ENCODE results near the gene MAPKBP1. TPM values are rescaled to one million over a fixed set of nuclear protein-coding genes. Genes with fewer than 3 reads are reported as not detected.

The MAPKBP1 gene
- total RNA-seq, 1 experiment from 2014 or later, result 13.7 TPM

- Histone ChIP-seq H4K91ac (ENCODE audit: insufficient read length, low read depth, low read length) (no peak overlapping the region), H3K79me1 (ENCODE audit: insufficient read depth, low read depth, low read length, poor library complexity, severe bottlenecking) (no peaks in the 10 kb centered on the region), H4K8ac (replicated peaks; ENCODE audit: insufficient read length, low read depth, low read length) (no peak overlapping the region), H3T11ph (ENCODE audit: low read length) (no peak overlapping the region), H3K18ac (ENCODE audit: insufficient read length, low read depth, low read length) (no peak overlapping the region), H2AK5ac (ENCODE audit: insufficient read length, low read length) (no peak overlapping the region), H2BK20ac (ENCODE audit: low read depth, low read length, poor library complexity, severe bottlenecking) (no peak overlapping the region), H2BK12ac (ENCODE audit: insufficient read length, low read depth, low read length) (no peak overlapping the region), H2BK120ac (ENCODE audit: low read depth, low read length, poor library complexity, severe bottlenecking) (no peak overlapping the region), H3K9ac (ENCODE audit: extremely low read depth, insufficient read length, low read length) (no peak overlapping the region), H3K4me2 (ENCODE audit: insufficient read depth, insufficient read length, low read length) (no peak overlapping the region), H3K23ac (ENCODE audit: insufficient read length, low read depth, low read length) (no peak overlapping the region), H3K79me2 (ENCODE audit: insufficient read depth, low read length) (no peaks in the 10 kb centered on the region), H4K20me1 (ENCODE audit: control insufficient read depth, insufficient read depth, insufficient read length) (no peaks in the 10 kb centered on the region), H3K4me1 (ENCODE audit: insufficient read depth, low read length) (no peaks in the 10 kb centered on the region), H3K27me3 (ENCODE audit: insufficient read depth, low read length) (no peaks in the 10 kb centered on the region), H2AFZ (ENCODE audit: low read length) (no peak overlapping the region), H3K23me2 (ENCODE audit: insufficient read length, low read depth, low read length, poor library complexity, severe bottlenecking) (no peaks in the 10 kb centered on the region), H3K27ac (ENCODE audit: insufficient read length, low read depth, low read length) (no peak overlapping the region), H3K56ac (ENCODE audit: insufficient read length, low read depth, low read length) (no peak overlapping the region), H3K14ac (ENCODE audit: insufficient read depth, low read length) (no peak overlapping the region), H2BK5ac (ENCODE audit: insufficient read length, low read length) (no peak overlapping the region), H3K9me3 (ENCODE audit: control insufficient read depth, low read depth, low read length) (no peaks in the 10 kb centered on the region), H4K5ac (ENCODE audit: insufficient read length, low read depth, low read length) (no peak overlapping the region), H3K4ac (ENCODE audit: low read depth, low read length) (no peak overlapping the region), H2BK15ac (ENCODE audit: low read depth, low read length) (no peak overlapping the region)
- TF ChIP-seq, protein P1, sequence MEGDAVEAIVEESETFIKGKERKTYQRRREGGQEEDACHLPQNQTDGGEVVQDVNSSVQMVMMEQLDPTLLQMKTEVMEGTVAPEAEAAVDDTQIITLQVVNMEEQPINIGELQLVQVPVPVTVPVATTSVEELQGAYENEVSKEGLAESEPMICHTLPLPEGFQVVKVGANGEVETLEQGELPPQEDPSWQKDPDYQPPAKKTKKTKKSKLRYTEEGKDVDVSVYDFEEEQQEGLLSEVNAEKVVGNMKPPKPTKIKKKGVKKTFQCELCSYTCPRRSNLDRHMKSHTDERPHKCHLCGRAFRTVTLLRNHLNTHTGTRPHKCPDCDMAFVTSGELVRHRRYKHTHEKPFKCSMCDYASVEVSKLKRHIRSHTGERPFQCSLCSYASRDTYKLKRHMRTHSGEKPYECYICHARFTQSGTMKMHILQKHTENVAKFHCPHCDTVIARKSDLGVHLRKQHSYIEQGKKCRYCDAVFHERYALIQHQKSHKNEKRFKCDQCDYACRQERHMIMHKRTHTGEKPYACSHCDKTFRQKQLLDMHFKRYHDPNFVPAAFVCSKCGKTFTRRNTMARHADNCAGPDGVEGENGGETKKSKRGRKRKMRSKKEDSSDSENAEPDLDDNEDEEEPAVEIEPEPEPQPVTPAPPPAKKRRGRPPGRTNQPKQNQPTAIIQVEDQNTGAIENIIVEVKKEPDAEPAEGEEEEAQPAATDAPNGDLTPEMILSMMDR (conservative IDR thresholded peaks at IDR 0.05), result no peak
- Mint-ChIP-seq H3K9me3 (no peaks in the 10 kb centered on the region), H3K36me3 (ENCODE audit: insufficient read depth in 1 of 3, low read depth in 3 of 3) (peaks cover 6 to 39% (median 18%) of the 10 kb centered on the region in 3 experiments; a peak in 5 of 7 replicates), H3K27ac (no peak overlapping the region), H3K4me1 (no peaks in the 10 kb centered on the region), H3K4me3 (no peak overlapping the region), H3K27me3 (ENCODE audit: low read depth) (no peaks in the 10 kb centered on the region)
- no CpG with 5 or more reads among the region's 4 CpGs for WGBS (ENCODE audit: extremely low coverage, insufficient read length, low lambda C conversion rate)
- DNase-seq, result no peak
Observed at GRCh38 chr15:41730543-41730942, 43.7 kb upstream of the MAPKBP1 start.
